ENCODE data around the gene KMT2C. TPM values are rescaled to one million over a fixed set of nuclear protein-coding genes. Genes with fewer than 3 reads are reported as not detected.

Gene KMT2C
- total and polyA plus RNA-seq, 2 experiments from 2014 or later: 21.9 to 47.7 TPM

GRCh38 chr7:152158801-152159587, 276.8 kb downstream of the KMT2C start:
- Histone ChIP-seq H3K4me1 (ENCODE audit: insufficient read depth) (no peaks in the 10 kb centered on the region), H3K27ac (no peak overlapping the region), H3K9me3 (ENCODE audit: low read depth) (no peaks in the 10 kb centered on the region)

GRCh38 chr7:152152267-152152666, 283.5 kb downstream of the KMT2C start:
- no peak for TF ChIP-seq CTCF (IDR thresholded peaks at IDR 0.05; ENCODE audit: poor library complexity)
- no peak for TF ChIP-seq EZH2phosphoT487 (IDR thresholded peaks at IDR 0.05; ENCODE audit: low read depth, severe bottlenecking, unreplicated experiment)
- no peak for TF ChIP-seq EZH2 (IDR thresholded peaks at IDR 0.05; ENCODE audit: borderline replicate concordance)
- H3K27ac ChIP-seq: no peak overlapping the region
- H3K27me3 ChIP-seq: no peaks in the 10 kb centered on the region
- no peaks in the 10 kb centered on the region for H3K36me3 ChIP-seq (replicated peaks; ENCODE audit: insufficient read depth, low read depth)
- no peak overlapping the region for H2AFZ ChIP-seq
- WGBS (ENCODE audit: low lambda C conversion rate, missing lambda C conversion rate): 96% methylated on average over 5 of the region's 5 CpGs
- H3K4me3 ChIP-seq: no peak overlapping the region
- H3K4me1 ChIP-seq (ENCODE audit: insufficient read depth): no peaks in the 10 kb centered on the region
- no peak for DNase-seq (ENCODE audit: low spot score)
- peaks cover 2% of the 10 kb centered on the region for H4K20me1 ChIP-seq (ENCODE audit: insufficient read depth, poor library complexity, severe bottlenecking)
- H3K79me2 ChIP-seq: no peaks in the 10 kb centered on the region
- no peak overlapping the region for H3K4me2 ChIP-seq
- H3K9me2 ChIP-seq (replicated peaks; ENCODE audit: insufficient read depth): no peaks in the 10 kb centered on the region
- no peaks in the 10 kb centered on the region for H3K9me3 ChIP-seq (ENCODE audit: low read depth)

More at GRCh38 chr7:152158801-152159587, 276.8 kb downstream of the KMT2C start:
- H4K20me1 ChIP-seq (ENCODE audit: insufficient read depth, poor library complexity, severe bottlenecking): no peaks in the 10 kb centered on the region
- no peaks in the 10 kb centered on the region for H3K9me2 ChIP-seq (replicated peaks; ENCODE audit: insufficient read depth)
- H3K36me3 ChIP-seq (replicated peaks; ENCODE audit: insufficient read depth, low read depth): no peaks in the 10 kb centered on the region
- WGBS (ENCODE audit: low lambda C conversion rate, missing lambda C conversion rate): 93% methylated on average over 11 of the region's 11 CpGs
- TF ChIP-seq EZH2 (IDR thresholded peaks at IDR 0.05; ENCODE audit: borderline replicate concordance) (no peak), CTCF (IDR thresholded peaks at IDR 0.05; ENCODE audit: poor library complexity) (no peak), EZH2phosphoT487 (IDR thresholded peaks at IDR 0.05; ENCODE audit: low read depth, severe bottlenecking, unreplicated experiment) (no peak)
- H2AFZ ChIP-seq: no peak overlapping the region
- no peak overlapping the region for H3K4me3 ChIP-seq
- peaks cover 2% of the 10 kb centered on the region for H3K79me2 ChIP-seq
- no peak overlapping the region for H3K4me2 ChIP-seq
- DNase-seq (ENCODE audit: low spot score): no peak
- H3K27me3 ChIP-seq: no peaks in the 10 kb centered on the region

- Histone ChIP-seq H3K27ac (no peak overlapping the region), H3K4me3 (no peak overlapping the region), H4K20me1 (ENCODE audit: insufficient read depth, poor library complexity, severe bottlenecking) (peaks cover 5% of the 10 kb centered on the region), H2AFZ (no peak overlapping the region), H3K36me3 (replicated peaks; ENCODE audit: insufficient read depth, low read depth) (no peaks in the 10 kb centered on the region), H3K79me2 (no peaks in the 10 kb centered on the region), H3K4me2 (no peak overlapping the region), H3K9me2 (replicated peaks; ENCODE audit: insufficient read depth) (no peaks in the 10 kb centered on the region), H3K27me3 (no peaks in the 10 kb centered on the region), H3K4me1 (ENCODE audit: insufficient read depth) (no peaks in the 10 kb centered on the region), H3K9me3 (ENCODE audit: low read depth) (no peaks in the 10 kb centered on the region)
- WGBS (ENCODE audit: low lambda C conversion rate, missing lambda C conversion rate): 76% methylated on average over 6 of the region's 6 CpGs
- TF ChIP-seq EZH2 (IDR thresholded peaks at IDR 0.05; ENCODE audit: borderline replicate concordance) (no peak), CTCF (IDR thresholded peaks at IDR 0.05; ENCODE audit: poor library complexity) (no peak), EZH2phosphoT487 (IDR thresholded peaks at IDR 0.05; ENCODE audit: low read depth, severe bottlenecking, unreplicated experiment) (no peak)
- DNase-seq (ENCODE audit: low spot score): no peak
These were observed 286.4 kb downstream of the KMT2C start for GRCh38 chr7:152149363-152149762.
